Smooth muscle cell of the brain vasculature (primary cell): ENCODE results near the gene TPRG1L.

Experiments
- DNase-seq: peaks from one replicate; pipeline ENCODE4 v3.0.0-alpha.2; 2012; ENCODE audit warnings: low read depth, low spot score

TPRG1L gene

DNA sequence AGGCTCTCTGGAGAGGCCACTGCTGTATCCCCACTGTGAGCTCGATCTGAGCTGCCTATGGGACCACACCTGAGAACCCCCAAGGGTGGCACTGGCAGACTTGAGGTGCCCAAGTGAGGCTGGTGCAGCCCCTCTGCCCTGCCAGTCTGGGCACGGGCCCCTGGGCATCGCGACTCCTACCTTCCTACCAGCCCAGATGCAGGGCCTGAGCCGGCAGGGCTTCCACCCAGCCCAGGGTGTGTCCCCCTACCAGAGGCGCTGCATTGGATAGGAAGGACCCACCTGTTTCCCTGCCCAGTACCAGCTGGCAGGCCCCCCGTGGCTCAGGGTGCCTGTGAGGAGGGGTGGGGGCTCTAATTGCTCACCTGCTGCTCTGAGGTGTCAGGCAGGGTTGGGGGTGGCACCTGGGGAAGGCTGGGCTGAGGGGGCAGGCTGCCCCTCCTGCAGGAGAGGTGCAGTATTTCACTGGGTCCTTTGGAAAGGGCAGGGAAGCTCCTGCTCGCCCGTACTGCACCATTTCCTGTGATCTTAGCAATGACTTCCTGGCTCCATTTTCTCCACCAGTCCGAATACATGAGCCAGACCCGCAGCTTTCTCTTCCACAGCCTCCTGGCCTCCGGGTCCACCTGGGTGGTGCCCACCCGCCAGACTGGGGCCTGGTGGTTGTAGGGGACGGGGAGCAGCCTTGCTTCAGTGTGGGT, 39.3 kb downstream of the TPRG1L start:
- no peak for DNase-seq

DNA sequence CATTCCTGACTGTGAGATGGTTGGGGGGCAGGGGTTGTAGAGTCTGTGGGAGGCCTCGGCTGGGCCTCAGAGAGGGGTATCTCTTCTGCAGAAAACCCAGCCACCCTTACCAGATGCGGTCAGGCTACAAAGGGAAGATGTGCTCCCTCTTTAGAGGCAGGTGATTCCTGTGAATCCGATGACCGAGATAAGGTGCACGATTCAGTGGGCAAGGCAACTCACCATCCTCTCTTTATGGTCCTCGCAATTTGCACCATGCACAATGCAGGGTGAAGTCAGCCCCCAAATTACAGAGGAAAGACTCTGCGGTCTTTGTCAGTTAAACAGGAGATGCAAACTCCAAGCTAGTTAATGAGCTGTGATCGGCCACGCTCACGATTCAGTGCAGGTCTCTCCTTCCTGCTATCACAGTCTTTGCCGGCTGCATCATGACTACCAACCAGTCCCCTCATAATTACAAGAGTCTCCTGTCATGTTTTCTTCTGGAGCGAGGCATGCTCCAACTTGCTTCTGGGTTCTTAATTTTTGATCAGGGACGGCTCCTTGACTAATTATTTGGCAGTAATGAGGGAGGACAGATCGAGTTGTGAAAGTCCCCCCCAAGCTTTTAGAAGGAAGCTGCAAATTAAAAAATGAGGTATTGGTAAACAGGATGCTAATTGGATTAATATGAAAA, 40.0 kb downstream of the TPRG1L start:
- no peak for DNase-seq

DNA sequence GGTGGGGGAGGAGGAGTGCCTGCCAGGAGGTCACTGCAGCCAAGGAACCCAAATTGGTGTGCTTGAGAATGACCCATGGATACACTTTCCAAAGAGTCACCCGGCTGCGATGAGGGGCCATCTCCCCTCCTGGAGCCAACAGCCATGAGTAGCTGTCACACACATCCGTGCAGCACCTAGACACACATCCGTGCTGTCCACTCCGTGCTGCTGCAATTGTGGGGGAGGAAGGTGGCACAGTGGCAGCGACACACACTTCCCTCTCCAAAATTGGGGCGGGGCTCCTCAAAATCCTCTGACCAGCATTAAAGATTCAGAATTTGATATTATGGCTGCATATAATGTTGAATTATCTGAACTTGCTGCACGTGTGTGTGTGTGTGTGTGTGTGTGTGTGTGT, 43.3 kb downstream of the TPRG1L start:
- DNase-seq = no peak

DNA sequence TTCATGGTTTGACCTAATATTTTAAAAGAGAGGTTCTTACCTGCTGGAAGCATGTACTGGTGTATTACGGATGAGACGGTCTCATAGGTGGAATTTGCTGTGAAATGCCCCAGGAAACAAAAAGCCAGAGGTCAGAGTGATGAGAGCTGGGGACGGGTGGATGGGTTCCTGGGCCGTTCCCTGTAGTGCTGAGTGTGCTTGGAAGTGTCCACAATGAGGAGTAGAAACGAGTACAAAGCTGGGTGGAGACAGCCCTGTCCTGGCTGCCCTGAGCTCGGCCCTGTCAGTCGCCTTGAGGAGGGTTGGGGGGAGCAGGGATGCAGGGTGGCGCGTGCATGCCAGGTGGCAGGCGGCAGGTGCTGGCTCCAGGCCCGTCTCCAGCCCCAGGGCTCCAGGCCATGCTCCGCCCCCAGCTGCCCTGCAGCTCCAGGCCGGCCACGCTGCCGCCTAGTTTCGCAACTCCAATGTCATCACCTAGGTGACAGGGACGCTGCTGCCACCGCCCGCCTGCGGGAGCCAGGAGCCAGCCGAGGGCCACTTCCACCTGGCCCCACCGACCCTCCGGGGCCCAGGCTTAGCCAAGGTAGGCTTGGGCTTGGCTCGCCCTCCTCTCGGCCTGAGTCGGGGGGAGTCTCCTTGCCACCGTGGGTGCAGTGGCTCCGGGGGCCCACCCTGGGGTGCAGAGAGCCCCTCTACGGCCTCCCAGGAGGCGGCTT, 43.9 kb downstream of the TPRG1L start:
- DNase-seq = no peak

DNA sequence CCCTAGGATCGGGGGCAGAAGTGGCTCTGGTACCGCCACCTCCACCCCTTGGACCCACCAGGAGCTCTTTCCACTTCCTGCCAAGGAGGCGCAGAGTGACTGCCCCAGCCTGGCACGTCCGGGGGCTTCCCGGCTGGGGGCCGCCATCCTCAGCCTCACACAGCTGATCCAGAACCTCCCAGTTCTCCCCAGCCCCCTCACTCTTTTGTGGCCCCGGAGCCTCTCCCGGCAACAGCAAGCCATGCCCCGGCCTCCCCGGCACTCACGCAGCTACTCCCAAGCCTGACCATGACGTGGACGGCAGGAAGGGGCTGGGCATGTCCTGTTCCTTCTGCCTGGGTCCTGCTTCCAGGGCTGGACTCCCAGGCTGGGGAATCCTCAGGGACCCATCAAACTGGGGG, 44.6 kb downstream of the TPRG1L start:
- DNase-seq = no peak

DNA sequence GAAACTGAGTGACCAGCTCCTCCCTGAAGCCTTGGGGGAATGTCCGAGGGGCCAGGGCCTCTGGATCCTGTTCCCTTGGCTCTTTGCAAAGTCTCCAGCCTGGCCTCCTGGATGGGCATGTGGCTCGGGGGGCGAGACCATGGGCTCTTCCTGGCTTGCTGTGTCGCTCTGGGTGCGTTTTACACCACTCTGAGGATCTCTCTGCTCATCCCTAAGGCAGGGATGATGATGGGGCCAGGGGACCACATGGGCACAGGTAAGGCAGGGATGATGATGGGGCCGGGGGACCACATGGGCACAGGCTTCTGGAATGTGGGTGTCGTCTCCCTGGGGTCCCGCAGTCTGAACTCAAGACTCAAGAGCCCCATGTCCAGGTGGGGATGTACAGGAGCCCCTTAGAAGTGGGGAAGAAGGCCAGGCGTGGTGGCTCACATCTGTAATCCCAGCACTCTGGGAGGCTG, 45.2 kb downstream of the TPRG1L start:
- DNase-seq = no peak

DNA sequence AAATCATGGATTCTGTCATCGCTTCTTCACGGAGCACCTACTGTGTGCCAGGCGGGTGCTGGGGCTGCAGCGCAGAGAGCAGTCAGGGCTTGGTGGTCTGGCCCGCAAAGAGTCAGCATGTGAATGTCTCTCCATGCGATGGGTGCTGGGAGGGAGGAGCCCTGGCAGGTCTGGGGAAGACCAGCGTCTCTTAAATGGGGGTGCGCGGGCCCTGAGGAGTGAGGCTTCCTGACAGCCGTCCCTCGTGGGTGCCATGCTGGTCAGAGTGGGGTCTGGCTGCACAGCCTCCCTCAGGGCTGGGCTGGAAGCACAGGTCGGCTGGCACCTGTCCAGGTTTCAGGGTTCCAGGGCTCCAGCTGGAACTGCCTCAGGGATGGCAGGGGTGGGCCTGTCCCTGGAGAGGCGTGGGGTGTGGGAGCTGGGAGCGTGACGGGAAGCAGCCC, 46.0 kb downstream of the TPRG1L start:
- DNase-seq = no peak

DNA sequence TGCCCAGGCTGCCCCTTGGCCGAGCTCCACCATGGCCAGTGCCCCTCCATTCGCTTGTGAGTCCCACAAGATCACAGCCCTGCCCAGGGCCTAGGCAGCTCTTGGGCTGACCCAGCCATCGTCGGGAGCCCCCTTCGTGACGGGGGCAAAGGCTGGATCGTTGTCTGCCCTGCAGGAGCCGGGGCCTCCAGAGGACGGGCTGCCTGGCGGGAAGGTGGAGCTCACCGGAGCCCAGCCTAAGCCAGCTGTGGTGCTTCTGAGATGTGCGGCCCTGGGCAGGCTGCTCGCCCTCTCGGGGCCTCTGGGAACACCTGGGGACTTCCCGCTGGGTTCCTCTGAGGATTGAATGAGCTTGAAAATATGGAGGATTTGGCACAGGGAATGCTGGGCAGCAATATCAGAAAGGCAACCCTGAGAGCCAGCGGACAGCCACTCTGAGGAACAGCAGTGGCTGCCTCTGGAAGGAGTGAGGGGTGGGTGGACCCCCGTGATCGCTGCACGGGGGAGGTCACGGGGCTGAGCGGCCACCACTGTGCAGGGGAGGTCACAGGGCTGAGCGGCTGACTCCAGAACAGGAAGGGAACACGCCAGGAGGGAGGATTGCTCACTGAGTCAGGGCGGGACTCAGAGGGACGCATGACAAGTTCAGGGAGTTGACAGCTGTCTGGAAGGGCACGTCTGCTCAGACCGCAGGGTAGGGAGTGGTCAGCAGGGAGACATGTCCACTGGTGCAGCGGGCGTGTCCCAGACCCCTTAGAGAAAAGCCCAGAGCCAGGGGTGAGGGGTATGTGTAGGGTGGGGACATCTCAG, 46.8 kb downstream of the TPRG1L start:
- no peak for DNase-seq

DNA sequence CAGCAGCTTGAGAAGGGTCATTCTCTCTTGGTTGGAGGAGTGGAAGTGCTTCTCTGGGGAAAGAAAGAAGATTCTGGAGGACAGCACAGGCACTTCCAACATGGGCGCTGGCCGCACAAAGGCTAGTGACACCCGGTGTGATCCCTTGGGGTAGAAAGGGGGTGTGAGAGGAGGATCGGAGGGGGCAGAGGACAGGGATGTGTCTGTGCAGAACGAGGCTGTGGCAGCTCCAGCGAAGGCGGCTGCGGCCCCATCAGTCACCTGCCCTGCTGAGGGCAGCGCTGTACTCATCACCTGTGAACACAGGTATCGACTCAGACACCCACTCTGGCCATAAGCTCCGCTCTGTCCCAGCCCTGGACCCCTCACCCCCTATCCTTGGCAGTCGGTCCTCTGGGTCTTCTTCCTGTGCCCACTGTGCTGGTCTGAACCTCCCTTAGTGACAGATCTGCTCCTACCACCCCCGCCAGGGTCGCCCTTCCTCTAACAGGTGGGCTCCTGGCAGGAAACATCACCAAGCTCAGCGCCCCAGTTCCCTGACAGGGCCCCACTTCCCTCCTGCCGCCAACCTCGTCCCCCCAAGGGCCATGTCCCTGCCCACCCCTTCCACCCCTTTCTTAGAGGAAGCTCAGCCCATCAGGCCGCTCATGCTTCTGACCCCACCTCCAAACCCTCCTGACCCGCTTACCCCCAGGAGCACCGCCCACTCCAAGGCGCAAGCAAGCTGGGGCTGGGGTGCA, 47.6 kb downstream of the TPRG1L start:
- DNase-seq = no peak

DNA sequence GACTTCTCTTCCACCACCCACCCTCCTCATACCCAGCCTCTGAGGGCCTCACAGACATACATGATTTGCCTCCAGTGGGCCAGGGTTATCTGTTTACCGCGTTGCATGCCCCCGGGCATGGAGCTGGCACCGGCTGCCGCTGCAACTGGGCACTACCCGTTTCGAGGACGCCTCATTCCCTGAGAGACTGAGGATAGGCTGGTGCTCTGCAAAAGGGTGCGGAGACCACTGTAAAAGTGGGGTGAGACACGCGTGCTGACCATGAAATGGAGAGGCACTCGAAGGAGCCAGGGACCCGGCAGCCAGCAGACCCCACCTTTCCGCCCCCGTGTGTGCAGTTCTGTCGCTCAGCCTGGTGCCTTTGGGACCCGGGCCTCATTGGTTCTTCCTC, 48.2 kb downstream of the TPRG1L start:
- DNase-seq = no peak

DNA sequence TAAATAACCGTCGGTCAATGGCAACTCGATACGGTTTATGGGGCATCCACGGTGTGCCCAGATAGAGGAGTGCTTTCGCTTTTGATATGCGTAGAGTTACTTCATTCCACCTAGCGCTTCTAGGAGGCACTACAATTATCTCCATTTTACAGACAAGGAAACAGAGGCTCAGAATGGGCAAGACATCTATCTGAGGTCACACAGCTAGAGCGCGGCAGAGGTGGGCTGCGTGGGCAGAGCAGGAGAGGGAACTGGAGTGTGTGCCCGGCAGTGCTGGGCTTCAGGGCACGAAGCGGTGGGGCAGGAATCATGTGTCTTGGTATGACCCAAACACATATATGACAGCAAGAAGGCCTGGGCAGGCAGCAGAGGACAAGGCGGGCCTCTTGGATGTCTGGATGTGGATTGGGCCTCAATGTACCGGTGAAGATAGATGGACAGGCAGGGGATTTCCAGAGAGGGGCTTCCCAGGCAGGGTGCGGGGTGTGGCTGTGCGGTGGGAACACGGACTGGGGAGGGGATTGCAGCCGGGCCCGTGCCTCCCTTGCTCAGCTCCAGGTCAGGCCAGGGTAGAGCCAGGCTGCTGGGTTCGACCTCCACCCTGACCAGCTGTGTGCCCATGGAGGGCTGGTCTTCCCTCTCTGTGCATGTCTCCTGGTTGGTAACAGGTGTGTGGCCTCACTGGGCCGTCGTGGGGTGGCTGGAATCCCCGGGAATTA, 48.7 kb downstream of the TPRG1L start:
- no peak for DNase-seq

DNA sequence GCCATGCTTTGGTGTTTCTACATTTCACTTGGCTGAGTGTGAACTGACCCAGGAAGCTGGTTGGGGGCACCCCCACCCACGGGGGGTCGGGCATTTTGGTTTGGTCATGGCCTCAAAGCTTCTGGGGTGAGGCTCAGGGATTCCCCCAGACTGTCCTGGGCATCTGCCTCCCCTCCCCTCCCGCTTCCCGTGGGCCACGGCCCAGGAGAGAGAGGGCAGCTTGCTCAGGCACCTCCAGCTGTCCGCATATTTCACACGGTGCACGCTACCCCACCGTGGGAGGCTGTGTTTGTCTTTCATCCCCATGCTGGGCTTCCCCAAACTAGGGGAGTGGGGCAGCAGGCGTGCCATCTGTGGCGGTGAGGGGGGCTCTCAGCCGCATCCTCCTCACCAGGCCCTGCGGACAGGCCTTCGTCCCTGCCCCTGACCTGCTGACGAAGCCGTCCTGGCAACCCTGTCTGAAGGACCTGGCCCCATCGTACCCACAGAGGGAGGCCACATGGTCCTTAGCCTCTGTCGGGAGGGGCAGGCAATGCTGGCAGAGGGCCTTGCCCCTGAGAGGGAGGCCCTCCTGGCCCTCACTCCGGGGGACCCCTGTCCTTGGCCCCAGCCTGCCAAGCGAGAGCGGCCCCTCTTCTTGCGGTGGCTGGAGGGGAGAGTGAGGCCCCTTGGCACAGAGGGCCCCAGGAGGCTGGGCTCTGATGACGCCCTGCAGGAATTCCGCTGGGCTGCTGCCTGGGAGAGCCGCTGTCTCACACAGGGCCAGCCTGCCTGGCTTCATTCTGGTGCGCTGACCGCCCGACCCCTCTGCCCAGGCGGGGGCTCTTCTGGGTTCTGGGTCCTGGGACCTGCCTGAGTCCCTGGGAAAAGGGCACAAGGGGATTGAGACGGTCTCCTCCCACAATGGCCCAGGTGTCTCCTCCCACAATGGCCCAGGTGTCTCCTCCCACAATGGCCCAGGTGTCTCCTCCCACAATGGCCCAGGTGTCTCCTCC, 49.6 kb downstream of the TPRG1L start:
- no peak for DNase-seq

DNA sequence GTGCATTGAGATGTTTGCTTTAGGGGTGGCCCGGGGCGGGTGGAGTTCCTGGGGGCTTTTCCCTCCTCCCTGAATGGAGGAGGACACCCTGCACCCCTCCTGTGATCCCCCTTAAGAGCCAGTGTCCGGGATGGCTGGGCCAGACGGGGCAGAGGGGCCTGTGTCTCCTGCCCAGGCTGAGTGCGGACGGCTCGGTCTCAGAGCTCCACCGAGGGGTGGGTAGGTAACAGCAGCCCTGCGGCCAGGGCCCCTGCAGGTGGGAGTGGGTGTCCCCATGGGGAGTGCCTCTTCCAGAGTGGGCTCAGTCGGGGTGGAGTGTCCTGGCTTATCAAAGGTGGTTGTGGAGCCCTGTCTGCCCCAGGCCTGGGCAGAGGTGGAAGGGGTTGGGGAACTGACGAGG, 50.6 kb downstream of the TPRG1L start:
- no peak for DNase-seq

DNA sequence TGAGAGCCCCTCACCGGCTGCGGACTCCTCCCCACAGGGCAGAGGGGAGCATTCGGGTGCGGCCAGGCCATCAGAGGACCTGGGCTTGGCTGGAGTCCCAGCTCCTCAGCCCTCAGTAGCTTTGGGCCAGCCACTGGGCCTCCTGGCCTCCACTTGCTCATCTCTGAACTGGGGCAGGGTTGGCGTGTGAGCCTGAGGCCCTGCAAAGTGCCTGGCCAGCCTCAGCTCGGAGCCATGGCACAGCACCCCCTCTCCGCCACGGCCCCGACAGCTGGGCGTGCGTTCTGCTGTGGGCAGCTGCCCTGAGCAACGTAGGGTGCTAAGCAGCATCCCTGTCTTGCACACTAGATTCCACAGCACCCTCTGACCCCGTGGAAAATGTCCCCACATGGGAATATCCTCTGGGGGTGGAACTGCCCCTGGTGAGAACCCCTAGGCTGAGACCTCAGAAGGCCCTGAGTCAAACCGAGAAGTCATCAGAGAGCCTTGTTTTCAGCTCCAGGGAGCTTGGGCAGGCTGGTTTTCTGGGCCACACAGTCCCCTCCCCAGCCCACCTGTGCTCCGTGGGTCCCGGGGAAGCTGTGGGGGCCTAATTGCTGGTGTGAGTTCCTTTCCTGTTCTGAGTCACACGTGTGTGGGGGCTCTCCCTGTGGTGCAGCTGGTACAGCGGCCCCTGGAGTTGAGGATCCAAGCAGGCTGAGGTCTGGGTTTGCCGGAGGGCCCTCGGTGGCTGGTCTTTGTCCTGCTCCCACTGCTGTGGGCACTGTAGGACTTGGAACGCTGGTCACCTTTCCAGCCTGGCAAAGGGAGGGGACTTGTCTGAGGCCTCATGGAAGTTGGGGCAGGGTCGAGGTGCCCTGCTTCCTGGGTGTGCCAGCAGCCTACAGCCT, 52.0 kb downstream of the TPRG1L start:
- no peak for DNase-seq

DNA sequence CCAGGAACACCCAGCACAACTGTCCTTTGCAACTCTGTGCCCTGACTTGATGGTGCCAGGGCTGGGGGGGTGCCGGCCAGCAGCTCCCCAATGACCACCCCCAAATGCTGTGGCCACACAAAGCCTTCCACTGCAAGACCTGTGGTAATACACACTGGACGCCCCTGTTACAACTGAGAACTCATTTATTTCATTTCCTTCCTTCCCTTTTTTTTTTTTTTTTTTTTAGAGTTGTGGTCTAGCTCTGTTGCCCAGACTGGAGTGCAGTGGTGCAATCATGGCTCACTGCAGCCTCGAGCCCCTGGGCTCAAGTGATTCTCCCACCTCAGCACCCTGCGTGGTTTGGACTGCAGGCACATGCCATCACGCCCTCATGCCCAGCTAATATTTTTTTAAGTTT, 52.7 kb downstream of the TPRG1L start:
- DNase-seq = no peak

DNA sequence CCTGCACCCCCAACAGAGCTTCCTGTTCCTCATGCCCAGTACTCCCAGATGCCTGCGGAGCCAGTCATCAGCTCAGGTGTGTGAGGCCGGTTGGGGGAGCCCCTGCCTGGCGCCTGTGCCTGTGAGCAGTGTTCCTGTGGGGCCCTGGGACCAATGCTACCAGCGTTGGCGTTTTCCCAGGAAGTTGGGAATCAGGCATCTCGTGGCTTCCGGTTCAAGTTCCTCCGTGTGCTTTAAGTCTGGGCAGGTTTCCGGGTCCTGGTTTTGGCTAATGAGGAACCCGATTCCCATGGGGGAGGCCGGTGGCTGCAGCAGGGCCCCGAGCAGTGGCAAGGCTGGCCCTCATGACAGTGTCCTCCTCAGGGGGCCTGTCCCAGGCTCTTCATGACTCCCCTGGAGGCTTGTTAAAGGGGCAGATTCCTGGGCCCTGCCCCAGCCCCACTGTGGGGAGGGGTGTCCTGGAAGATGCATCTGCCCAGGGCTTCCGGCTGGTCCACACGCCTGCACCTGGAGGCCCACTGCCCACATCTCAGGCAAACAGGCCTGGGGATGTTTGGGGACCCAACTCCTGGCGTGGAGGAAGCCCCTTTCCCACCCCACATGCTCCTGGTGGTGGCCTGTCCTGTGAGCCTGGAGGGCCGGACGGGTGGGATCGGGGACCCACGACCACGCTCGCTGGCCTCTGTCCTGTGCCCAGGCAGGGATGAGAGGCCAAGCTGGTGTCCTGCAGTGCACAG, 53.7 kb downstream of the TPRG1L start:
- DNase-seq = no peak

DNA sequence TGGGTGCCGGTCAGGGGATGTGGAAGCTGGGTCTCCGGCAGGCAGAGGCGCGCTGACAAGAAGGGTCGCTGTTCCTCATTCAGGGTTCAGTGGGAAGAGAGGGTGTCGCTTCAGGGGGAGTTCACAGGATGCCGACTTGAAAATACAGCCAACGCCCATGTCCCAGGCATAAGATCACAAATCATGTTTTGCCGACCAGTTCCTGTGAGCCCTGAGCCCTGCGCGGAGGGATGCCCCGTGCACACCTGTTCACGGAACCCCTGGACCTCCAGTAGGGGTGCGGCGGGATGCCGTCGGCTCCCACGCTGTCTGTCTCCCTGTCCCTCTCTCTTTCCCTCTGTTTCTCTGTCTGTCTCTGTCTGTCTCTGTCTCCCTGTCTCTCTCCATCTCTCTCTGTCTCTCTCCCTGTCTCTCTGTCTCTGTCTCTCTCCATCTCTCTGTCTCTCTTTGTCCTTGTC, 54.3 kb downstream of the TPRG1L start:
- no peak for DNase-seq
